GM08714 (cell line): ENCODE data around the gene GDF10.

ENCODE experiments used
- H3K4me3 ChIP-seq: fragments of 200-500 bp; sonication (Bioruptor generic); 2 replicates; pipeline ENCODE4 v1.5.1; 2014; ENCODE audit warnings: mild to moderate bottlenecking, low read length, inconsistent platforms
- ZNF274 ChIP-seq: IDR thresholded peaks from 2 replicates; pipeline ENCODE4 v1.6.1; 2012; ENCODE audit warnings: mild to moderate bottlenecking, low read depth, low read length

GDF10 gene

DNA sequence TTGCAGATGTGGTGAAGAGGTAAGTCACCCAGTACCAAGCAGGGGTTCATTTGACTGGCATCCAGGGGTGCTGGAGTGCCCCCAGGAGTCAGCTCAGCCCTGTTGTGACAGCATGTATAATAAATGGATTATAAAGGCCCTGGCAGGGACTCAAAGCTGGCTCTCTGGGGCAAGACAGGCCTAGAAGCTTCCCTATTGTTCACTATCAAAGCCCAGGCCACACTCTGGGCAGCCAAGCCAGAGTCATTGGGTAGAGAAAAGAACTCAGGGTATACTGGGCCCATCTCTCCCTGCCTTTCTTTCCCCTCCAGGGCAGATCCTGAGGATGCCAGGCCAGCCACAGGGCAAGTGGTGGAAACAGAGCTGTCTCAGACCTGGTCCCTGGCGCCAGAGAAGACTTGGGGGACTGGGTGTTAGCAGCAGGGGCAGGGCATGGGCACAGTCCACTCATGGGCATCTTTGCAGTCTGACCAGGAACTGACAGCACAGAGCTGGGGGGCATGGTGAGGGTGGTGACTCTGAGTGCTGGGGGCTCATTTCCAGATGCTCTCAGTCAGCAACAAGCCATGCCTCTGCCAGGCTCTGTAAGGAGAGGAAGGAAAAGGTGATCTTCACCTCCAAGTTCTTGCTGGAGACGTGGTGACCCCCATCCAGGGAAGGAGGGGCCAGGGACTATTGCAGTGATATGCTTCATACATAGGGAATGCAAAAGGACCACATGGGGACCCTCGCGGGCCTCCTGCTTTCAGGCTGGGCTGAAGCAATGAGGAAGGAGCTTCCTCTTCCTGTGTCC, 59.8 kb downstream of the GDF10 start:
- H3K4me3 ChIP-seq = no peak overlapping the region
- no peak for TF ChIP-seq ZNF274

DNA sequence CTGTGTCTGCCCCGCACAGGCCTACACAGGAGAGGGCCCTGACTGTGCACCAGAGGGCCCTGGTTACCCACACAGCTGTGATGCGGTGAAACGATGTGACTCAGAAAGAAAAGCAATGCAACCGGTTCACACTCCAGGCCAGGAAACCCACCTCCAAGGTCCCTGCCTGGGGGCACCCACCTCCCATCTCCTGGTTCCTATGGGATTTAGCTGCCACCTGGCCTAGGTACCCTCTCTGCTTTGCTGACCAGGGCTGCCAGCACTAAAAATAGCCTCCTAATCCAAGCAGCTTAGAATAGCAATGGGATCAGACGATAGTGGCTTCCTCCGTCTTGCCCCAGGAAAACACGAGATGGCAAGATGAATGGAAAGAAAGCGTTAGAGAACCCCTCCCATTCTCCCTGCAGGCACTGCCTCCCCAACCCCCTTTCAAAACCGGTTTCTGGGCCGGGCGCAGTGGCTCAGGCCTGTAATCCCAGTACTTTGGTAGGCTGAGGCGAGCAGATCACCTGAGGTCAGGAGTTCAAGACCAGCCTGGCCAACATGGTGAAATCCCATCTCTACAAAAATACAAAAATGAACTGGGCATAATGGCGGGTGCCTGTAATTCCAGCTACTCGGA, 60.5 kb downstream of the GDF10 start:
- no peak overlapping the region for H3K4me3 ChIP-seq
- TF ChIP-seq ZNF274 = no peak

DNA sequence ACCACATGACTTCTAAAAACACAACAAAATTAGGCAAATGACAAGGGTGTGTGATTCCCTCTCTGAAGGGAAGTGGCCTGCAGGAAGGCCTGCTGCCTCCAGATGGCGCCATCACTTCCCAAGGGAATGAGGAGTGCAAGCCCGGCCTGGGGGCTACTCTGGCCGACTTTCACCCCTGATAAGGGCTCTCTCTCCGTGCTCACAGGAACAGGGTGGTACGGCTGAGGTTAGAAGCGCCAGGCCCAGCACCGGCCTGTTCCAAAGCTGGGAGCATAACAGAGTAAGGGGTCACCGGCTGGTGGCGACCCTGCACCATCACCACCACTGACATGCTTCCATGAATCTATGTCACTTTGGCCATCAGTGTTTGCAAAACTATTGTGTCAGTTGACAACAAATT, 61.3 kb downstream of the GDF10 start:
- TF ChIP-seq ZNF274 = no peak
- no peak overlapping the region for H3K4me3 ChIP-seq

DNA sequence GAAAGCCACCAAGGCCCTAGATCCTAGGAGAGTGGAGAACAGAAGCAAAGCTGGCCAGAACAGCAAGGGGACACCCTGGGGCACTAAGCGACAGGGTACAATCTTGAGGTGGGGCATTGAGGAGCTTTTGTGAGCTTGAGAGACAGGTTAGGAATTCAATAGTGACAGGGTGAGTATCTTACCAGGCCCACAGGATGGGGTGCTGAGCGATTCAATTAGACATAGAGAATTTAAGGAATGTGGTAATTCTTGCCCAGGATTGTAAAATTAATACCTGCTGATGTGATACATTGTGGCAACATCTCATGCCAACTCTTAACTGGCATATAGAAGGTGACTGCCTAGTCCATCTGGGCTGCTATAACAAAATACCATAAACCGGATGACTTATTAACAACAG, 62.2 kb downstream of the GDF10 start:
- H3K4me3 ChIP-seq = no peak overlapping the region
- TF ChIP-seq ZNF274 = no peak
